Fibroblast of mammary gland (primary cell): ENCODE measurements around the gene CD68.
A peak's percentile ranks its signal among the peaks of the same experiment; 100 is the strongest.

ENCODE experiments used
- DNase-seq: peaks from one replicate; pipeline ENCODE4 v3.0.0-alpha.2; 2010; ENCODE audit warnings: low read depth
- H3K4me3 ChIP-seq: 2 replicates; pipeline ENCODE4 v1.5.1; 2011; ENCODE audit warnings: low read depth, mild to moderate bottlenecking, low read length, moderate library complexity; ENCODE audit not compliant: control insufficient read depth
- TF ChIP-seq, protein P1 (sequence below): conservative IDR thresholded peaks from 2 replicates; pipeline ENCODE4 v1.5.1; 2011; ENCODE audit warnings: low read depth, low read length, inconsistent platforms; ENCODE audit not compliant: control insufficient read depth, insufficient read depth

CD68 gene

DNA sequence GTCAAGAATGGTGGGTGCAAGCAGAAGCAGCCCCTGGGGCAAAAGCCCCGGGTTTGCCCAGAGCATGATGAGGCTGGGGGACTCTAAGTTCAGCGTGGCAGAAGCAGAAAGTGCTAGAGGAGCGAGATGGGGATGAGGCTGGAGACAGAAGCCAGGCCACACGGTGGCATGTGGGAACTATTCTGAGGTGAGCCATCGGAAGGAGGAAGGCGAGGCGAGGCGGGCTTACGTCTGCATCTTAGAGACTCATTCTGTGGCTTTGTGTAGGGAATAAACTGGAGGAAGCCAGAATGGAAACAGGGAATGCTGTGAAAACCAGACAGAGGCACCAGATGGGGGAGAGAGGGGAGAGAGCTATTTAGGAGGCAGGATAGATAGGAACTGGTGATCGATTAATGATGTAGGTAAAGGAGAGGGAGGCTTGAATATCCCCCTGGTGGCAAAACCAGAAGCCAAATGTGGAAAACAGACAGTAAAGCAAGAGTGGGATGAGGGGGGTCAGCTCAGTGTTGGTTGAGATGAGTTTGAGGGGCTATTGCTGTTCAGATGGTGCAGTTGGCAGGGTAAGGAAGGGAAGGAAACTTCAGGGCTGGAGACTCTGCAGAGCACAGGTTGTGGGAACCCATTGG lies 24.0 kb upstream of the CD68 start:
- no peak overlapping the region for H3K4me3 ChIP-seq
- no peak for DNase-seq
- TF ChIP-seq, protein P1, sequence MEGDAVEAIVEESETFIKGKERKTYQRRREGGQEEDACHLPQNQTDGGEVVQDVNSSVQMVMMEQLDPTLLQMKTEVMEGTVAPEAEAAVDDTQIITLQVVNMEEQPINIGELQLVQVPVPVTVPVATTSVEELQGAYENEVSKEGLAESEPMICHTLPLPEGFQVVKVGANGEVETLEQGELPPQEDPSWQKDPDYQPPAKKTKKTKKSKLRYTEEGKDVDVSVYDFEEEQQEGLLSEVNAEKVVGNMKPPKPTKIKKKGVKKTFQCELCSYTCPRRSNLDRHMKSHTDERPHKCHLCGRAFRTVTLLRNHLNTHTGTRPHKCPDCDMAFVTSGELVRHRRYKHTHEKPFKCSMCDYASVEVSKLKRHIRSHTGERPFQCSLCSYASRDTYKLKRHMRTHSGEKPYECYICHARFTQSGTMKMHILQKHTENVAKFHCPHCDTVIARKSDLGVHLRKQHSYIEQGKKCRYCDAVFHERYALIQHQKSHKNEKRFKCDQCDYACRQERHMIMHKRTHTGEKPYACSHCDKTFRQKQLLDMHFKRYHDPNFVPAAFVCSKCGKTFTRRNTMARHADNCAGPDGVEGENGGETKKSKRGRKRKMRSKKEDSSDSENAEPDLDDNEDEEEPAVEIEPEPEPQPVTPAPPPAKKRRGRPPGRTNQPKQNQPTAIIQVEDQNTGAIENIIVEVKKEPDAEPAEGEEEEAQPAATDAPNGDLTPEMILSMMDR: peak; percentile 14

DNA sequence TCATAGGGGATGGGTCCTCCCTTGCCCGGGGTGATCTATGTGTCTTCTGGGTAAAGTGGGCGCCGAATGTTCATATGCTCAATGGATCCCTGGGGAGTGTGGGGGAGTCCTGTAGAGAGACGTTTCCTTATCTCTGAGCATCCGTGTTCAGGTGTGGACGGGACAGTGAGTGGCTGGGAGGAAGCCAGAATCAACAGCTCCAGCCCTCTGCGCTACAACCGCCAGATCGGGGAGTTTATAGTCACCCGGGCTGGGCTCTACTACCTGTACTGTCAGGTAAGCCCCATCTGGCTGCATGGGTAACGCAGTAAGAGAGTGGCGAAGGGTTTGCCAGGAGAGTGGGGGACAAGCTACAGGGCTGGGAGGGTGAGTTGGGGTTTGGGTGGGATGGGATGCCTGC lies 22.8 kb upstream of the CD68 start:
- no peak for DNase-seq
- H3K4me3 ChIP-seq: no peak overlapping the region
- TF ChIP-seq, protein P1: no peak

DNA sequence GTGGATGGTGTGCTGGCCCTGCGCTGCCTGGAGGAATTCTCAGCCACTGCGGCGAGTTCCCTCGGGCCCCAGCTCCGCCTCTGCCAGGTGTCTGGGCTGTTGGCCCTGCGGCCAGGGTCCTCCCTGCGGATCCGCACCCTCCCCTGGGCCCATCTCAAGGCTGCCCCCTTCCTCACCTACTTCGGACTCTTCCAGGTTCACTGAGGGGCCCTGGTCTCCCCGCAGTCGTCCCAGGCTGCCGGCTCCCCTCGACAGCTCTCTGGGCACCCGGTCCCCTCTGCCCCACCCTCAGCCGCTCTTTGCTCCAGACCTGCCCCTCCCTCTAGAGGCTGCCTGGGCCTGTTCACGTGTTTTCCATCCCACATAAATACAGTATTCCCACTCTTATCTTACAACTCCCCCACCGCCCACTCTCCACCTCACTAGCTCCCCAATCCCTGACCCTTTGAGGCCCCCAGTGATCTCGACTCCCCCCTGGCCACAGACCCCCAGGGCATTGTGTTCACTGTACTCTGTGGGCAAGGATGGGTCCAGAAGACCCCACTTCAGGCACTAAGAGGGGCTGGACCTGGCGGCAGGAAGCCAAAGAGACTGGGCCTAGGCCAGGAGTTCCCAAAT lies 22.2 kb upstream of the CD68 start:
- DNase-seq: no peak

DNA sequence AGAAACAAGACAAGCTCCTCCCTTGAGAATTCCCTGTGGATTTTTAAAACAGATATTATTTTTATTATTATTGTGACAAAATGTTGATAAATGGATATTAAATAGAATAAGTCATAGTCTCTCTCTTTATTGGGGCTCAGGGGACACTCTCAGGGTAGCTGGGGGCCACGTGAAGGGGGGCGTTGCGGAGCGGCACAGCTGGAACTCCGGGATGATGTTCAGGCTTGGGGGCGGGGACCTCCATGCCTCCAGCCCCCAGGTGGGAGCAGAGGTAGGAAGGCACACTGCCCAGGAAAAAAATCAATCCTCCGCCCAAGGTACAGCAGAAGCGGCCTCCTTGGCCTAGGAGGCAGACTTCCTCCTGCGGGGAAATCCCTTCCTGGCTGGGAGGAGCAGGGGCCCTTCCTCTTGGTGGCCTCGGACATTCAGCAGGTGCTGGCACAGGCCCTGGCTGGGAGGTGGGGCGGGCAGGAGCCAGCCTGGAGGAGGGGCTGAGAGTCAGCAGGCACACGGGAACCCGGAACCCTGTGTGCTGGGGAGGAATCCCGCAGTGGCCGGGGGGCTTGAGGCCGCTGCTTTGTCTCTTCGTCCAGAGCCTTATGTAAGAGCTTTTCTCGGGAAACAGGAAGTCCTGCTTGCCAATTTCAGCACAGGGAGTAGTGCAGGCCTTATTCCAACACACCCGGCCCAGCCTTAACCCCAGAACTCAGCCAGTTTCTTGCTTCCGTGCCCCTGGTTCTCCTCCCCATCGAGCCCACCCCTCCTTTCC lies 21.5 kb upstream of the CD68 start:
- TF ChIP-seq, protein P1: no peak
- DNase-seq: peak; percentile 64
- peak overlapping the region; percentile 7 for H3K4me3 ChIP-seq

More for the DNA sequence above, 22.2 kb upstream of the CD68 start:
- TF ChIP-seq, protein P1: no peak
- H3K4me3 ChIP-seq: no peak overlapping the region

DNA sequence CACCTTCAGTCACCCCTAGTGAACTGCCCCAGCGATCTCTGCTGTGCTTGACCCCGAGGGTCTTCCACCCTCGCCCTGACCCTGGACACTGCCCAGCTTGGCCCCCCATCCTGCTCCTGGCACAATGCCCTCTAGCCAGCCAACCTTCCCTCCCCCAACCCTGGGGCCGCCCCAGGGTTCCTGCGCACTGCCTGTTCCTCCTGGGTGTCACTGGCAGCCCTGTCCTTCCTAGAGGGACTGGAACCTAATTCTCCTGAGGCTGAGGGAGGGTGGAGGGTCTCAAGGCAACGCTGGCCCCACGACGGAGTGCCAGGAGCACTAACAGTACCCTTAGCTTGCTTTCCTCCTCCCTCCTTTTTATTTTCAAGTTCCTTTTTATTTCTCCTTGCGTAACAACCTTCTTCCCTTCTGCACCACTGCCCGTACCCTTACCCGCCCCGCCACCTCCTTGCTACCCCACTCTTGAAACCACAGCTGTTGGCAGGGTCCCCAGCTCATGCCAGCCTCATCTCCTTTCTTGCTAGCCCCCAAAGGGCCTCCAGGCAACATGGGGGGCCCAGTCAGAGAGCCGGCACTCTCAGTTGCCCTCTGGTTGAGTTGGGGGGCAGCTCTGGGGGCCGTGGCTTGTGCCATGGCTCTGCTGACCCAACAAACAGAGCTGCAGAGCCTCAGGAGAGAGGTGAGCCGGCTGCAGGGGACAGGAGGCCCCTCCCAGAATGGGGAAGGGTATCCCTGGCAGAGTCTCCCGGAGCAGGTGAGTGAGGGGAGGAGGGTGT lies 20.7 kb upstream of the CD68 start, which contains the start of gene TNFSF13:
Gene TNFSF13 (plus strand): TSS at position 207 of the 776 bp plus-strand sequence. CDS start 290 bp downstream, at position 497.
- peak within 1 kb of the TSS; percentile 7 for H3K4me3 ChIP-seq
- DNase-seq: no peak
- TF ChIP-seq, protein P1: no peak
